WTC11 (cell line): ENCODE measurements around the gene COL12A1.

ENCODE experiments used
- ATF2 ChIP-seq: sonication (generic); formaldehyde crosslinking; IDR thresholded peaks from 2 replicates; pipeline ENCODE4 v1.8.1; 2022; ENCODE audit warnings: low read depth, missing genetic modification reagents, borderline replicate concordance
- CREM ChIP-seq: sonication (generic); formaldehyde crosslinking; IDR thresholded peaks from 2 replicates; pipeline ENCODE4 v1.8.1; 2022; ENCODE audit warnings: mild to moderate bottlenecking, missing genetic modification reagents, moderate library complexity
- FOXK1 ChIP-seq: sonication (generic); formaldehyde crosslinking; IDR thresholded peaks from 2 replicates; pipeline ENCODE4 v1.8.0; 2022; ENCODE audit warnings: mild to moderate bottlenecking, moderate library complexity, missing genetic modification reagents
- JUN ChIP-seq: sonication (generic); formaldehyde crosslinking; IDR thresholded peaks from 2 replicates; pipeline ENCODE4 v1.8.0; 2023; ENCODE audit warnings: mild to moderate bottlenecking, missing genetic modification reagents
- NFYB ChIP-seq: sonication (generic); formaldehyde crosslinking; conservative IDR thresholded peaks from 2 replicates; pipeline ENCODE4 v1.8.0; 2022; ENCODE audit warnings: low read depth, missing genetic modification reagents
- OVOL2 ChIP-seq: fragments of 250-450 bp; sonication (Bioruptor Pico); IDR thresholded peaks from 2 replicates; pipeline ENCODE4 v1.9.0; 2021; ENCODE audit warnings: mild to moderate bottlenecking, borderline replicate concordance
- TCF7 ChIP-seq: sonication (generic); formaldehyde crosslinking; IDR thresholded peaks from 2 replicates; pipeline ENCODE4 v1.8.0; 2022; ENCODE audit warnings: mild to moderate bottlenecking, low read depth, missing genetic modification reagents, moderate library complexity
- TEAD4 ChIP-seq: sonication (generic); formaldehyde crosslinking; IDR thresholded peaks from 2 replicates; pipeline ENCODE4 v1.8.0; 2022; ENCODE audit warnings: mild to moderate bottlenecking, missing genetic modification reagents
- ZBTB43 ChIP-seq: sonication (generic); formaldehyde crosslinking; IDR thresholded peaks from 2 replicates; pipeline ENCODE4 v1.8.1; 2023; ENCODE audit warnings: mild to moderate bottlenecking, missing genetic modification reagents
- TF ChIP-seq, protein P1 (sequence below): fragments of 200-600 bp; IDR thresholded peaks from 2 replicates; pipeline ENCODE4 v1.8.0; 2022; ENCODE audit warnings: antibody characterized with exemption
- TF ChIP-seq, protein P2 (sequence below): sonication (generic); formaldehyde crosslinking; IDR thresholded peaks from 2 replicates; pipeline ENCODE4 v1.8.0; 2022; ENCODE audit warnings: mild to moderate bottlenecking, missing genetic modification reagents
- TF ChIP-seq, protein P3 (sequence below): sonication (generic); formaldehyde crosslinking; IDR thresholded peaks from 2 replicates; pipeline ENCODE4 v1.8.1; 2023; ENCODE audit warnings: mild to moderate bottlenecking, missing genetic modification reagents, moderate library complexity

- TF ChIP-seq TCF7 (no peak), JUN (CRISPR knock-in tag) (no peak), OVOL2 (CRISPR knock-in tag) (no peak), FOXK1 (CRISPR knock-in tag) (no peak), CREM (CRISPR knock-in tag) (no peak), ATF2 (CRISPR knock-in tag) (no peak), NFYB (CRISPR knock-in tag) (no peak), TEAD4 (CRISPR knock-in tag) (no peak), ZBTB43 (CRISPR knock-in tag) (no peak)
- TF ChIP-seq, protein P1, sequence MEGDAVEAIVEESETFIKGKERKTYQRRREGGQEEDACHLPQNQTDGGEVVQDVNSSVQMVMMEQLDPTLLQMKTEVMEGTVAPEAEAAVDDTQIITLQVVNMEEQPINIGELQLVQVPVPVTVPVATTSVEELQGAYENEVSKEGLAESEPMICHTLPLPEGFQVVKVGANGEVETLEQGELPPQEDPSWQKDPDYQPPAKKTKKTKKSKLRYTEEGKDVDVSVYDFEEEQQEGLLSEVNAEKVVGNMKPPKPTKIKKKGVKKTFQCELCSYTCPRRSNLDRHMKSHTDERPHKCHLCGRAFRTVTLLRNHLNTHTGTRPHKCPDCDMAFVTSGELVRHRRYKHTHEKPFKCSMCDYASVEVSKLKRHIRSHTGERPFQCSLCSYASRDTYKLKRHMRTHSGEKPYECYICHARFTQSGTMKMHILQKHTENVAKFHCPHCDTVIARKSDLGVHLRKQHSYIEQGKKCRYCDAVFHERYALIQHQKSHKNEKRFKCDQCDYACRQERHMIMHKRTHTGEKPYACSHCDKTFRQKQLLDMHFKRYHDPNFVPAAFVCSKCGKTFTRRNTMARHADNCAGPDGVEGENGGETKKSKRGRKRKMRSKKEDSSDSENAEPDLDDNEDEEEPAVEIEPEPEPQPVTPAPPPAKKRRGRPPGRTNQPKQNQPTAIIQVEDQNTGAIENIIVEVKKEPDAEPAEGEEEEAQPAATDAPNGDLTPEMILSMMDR, result no peak
- TF ChIP-seq, protein P2, sequence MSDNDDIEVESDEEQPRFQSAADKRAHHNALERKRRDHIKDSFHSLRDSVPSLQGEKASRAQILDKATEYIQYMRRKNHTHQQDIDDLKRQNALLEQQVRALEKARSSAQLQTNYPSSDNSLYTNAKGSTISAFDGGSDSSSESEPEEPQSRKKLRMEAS (CRISPR knock-in tag), result no peak
- TF ChIP-seq, protein P3, sequence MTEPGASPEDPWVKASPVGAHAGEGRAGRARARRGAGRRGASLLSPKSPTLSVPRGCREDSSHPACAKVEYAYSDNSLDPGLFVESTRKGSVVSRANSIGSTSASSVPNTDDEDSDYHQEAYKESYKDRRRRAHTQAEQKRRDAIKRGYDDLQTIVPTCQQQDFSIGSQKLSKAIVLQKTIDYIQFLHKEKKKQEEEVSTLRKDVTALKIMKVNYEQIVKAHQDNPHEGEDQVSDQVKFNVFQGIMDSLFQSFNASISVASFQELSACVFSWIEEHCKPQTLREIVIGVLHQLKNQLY, result no peak
Observed at GRCh38 chr6:75156186-75156878, 49.5 kb downstream of the COL12A1 start.
